ENCODE measurements around the gene USP28.

- TF ChIP-seq CTCF (IDR thresholded peaks at IDR 0.05) (no peak), POLR2A (IDR thresholded peaks at IDR 0.05) (no peak)
Observed at GRCh38 chr11:113828191-113828590, 47.2 kb downstream of the USP28 start.
